NT2/D1 (cell line): Measurements from ENCODE around the gene SLIT1.

ENCODE experiments used
- SUZ12 ChIP-seq: IDR thresholded peaks from 2 replicates; pipeline ENCODE4 v1.6.1; 2011; ENCODE audit not compliant: insufficient read length, insufficient read depth; ENCODE audit errors: extremely low read depth
- ZNF274 ChIP-seq: IDR thresholded peaks from 2 replicates; pipeline ENCODE4 v1.6.1; 2011; ENCODE audit warnings: mild to moderate bottlenecking, low read depth, low read length

GRCh38 chr10:97029271-97029670 is 156.5 kb downstream of the SLIT1 start:
- TF ChIP-seq SUZ12 (no peak), ZNF274 (no peak)
